Fibroblast of villous mesenchyme (primary cell): Measurements from ENCODE around the gene TNS3. TPM values are rescaled to one million over a fixed set of nuclear protein-coding genes. Genes with fewer than 3 reads are reported as not detected.

ENCODE experiments used
- DNase-seq: peaks from one replicate; pipeline ENCODE4 v3.0.0-alpha.2; 2010; ENCODE audit warnings: low read depth
- H3K4me3 ChIP-seq: 2 replicates; pipeline ENCODE4 v1.5.1; 2011; ENCODE audit warnings: low read depth, mild to moderate bottlenecking, low read length
- total RNA-seq: library from RNA; depleted of rRNA; stranded (reverse); fragments of >200 nt; gene quantifications from 2 replicates; pipeline ENCODE4 v1.2.3, GENCODE V29; 2012
- TF ChIP-seq, protein P1 (sequence below): IDR thresholded peaks from 2 replicates; pipeline ENCODE4 v1.5.1; 2012; ENCODE audit warnings: low read depth, mild to moderate bottlenecking, low read length; ENCODE audit not compliant: insufficient read depth

Gene TNS3
- total RNA-seq, 1 donor, result 202 TPM

- DNase-seq, result no peak
- H3K4me3 ChIP-seq, result no peak overlapping the region
- TF ChIP-seq, protein P1, sequence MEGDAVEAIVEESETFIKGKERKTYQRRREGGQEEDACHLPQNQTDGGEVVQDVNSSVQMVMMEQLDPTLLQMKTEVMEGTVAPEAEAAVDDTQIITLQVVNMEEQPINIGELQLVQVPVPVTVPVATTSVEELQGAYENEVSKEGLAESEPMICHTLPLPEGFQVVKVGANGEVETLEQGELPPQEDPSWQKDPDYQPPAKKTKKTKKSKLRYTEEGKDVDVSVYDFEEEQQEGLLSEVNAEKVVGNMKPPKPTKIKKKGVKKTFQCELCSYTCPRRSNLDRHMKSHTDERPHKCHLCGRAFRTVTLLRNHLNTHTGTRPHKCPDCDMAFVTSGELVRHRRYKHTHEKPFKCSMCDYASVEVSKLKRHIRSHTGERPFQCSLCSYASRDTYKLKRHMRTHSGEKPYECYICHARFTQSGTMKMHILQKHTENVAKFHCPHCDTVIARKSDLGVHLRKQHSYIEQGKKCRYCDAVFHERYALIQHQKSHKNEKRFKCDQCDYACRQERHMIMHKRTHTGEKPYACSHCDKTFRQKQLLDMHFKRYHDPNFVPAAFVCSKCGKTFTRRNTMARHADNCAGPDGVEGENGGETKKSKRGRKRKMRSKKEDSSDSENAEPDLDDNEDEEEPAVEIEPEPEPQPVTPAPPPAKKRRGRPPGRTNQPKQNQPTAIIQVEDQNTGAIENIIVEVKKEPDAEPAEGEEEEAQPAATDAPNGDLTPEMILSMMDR, result no peak
Measured at GRCh38 chr7:47333554-47333887, 248.4 kb downstream of the TNS3 start.

GRCh38 chr7:47332681-47333553, 249.0 kb downstream of the TNS3 start:
- no peak overlapping the region for H3K4me3 ChIP-seq
- peak; percentile 88 for DNase-seq
- TF ChIP-seq, protein P1, result no peak

DNA sequence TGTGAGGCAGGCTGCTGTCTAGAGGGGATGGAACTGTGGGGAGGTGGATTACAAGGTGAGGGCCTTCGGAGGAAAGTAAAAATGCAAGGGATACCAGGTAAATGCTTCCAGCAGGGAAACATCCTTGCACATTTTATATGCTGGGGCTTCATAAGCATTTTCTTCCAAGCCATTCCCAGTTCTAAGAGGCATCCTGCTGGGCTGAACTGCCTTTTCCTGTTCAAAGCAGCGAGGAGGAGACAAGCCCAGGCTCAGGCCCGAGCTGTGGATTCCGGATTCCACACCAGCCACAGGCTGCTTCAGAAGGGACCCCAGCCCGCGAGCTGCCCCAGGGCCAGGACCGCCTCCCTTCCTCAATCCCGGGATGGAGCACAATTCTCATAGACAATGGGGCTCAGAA, 249.7 kb downstream of the TNS3 start:
- DNase-seq, result no peak
- H3K4me3 ChIP-seq, result no peak overlapping the region
- TF ChIP-seq, protein P1, result no peak

GRCh38 chr7:47331179-47331565, 250.7 kb downstream of the TNS3 start:
- TF ChIP-seq, protein P1, result no peak
- no peak overlapping the region for H3K4me3 ChIP-seq
- no peak for DNase-seq

GRCh38 chr7:47330561-47331178, 251.2 kb downstream of the TNS3 start:
- DNase-seq, result no peak
- TF ChIP-seq, protein P1, result no peak

GRCh38 chr7:47330026-47330425, 251.9 kb downstream of the TNS3 start:
- TF ChIP-seq, protein P1, result no peak
- DNase-seq, result no peak
- no peak overlapping the region for H3K4me3 ChIP-seq

More at GRCh38 chr7:47330561-47331178, 251.2 kb downstream of the TNS3 start:
- no peak overlapping the region for H3K4me3 ChIP-seq
